Memory B cell (primary cell): ENCODE results near the gene SELENON.
"Not testable (repeated sequence)": the region's sequence is repeated elsewhere in the genome, so short reads cannot be mapped to it uniquely, and the experiment has no call there.

ENCODE experiments used
- ATAC-seq: fragments of 150-1000 bp; cut with Tn5 transposase; 2 replicates; pipeline ENCODE4 v1.10.0; 2021; ENCODE audit warnings: low read depth, mild to moderate bottlenecking, moderate library complexity
- DNase-seq, 2 donors: peaks; one replicate each; pipeline ENCODE4 v3.0.0; 2022; ENCODE audit warnings: low spot score in 2 of 2
- H3K27ac Mint-ChIP-seq: one replicate; pipeline ENCODE4 v1.8.0; 2022; ENCODE audit warnings: mild to moderate bottlenecking, moderate library complexity, mixed read lengths
- H3K27me3 Mint-ChIP-seq: one replicate; pipeline ENCODE4 v1.8.0; 2022; ENCODE audit warnings: mixed read lengths
- H3K36me3 Mint-ChIP-seq: one replicate; pipeline ENCODE4 v1.8.0; 2022; ENCODE audit warnings: mild to moderate bottlenecking, mixed read lengths
- H3K4me1 Mint-ChIP-seq: one replicate; pipeline ENCODE4 v1.8.0; 2022; ENCODE audit warnings: mixed read lengths
- H3K4me3 Mint-ChIP-seq: one replicate; pipeline ENCODE4 v1.8.0; 2022; ENCODE audit warnings: mild to moderate bottlenecking, moderate library complexity, mixed read lengths
- H3K9me3 Mint-ChIP-seq: one replicate; pipeline ENCODE4 v1.8.0; 2022; ENCODE audit warnings: mixed read lengths

SELENON gene

GRCh38 chr1:25833158-25833557 is 33.2 kb downstream of the SELENON start:
- no peaks in the 10 kb centered on the region for H3K27me3 Mint-ChIP-seq
- no peak overlapping the region for H3K4me3 Mint-ChIP-seq
- no peaks in the 10 kb centered on the region for H3K9me3 Mint-ChIP-seq
- H3K36me3 Mint-ChIP-seq = peaks cover 17% of the 10 kb centered on the region
- no peaks in the 10 kb centered on the region for H3K4me1 Mint-ChIP-seq
- H3K27ac Mint-ChIP-seq = no peak overlapping the region
- no peak for DNase-seq
- ATAC-seq = no peak

DNA sequence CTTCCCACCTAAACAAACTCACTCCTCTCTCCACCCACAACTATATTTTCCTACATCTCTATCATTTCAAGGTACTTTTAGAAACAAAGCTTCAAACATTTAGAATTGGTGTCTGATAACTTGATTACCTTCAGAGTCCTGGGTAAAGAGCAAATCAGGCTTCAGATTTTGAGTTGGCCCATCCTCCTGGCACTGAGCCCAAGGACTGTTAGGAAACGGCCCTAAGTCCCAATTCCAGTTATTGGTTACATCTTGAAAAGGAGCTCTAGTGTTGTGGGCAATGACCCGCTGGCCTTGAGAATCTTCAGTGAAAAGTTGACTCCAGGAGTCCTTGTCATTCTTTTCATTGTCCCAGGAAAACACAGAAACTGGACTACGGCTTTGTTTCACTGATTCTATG is 34.9 kb downstream of the SELENON start:
- Mint-ChIP-seq H3K4me1 (no peaks in the 10 kb centered on the region), H3K27me3 (no peaks in the 10 kb centered on the region), H3K36me3 (peaks cover 10% of the 10 kb centered on the region), H3K27ac (no peak overlapping the region), H3K4me3 (no peak overlapping the region), H3K9me3 (peaks cover 1% of the 10 kb centered on the region)
- DNase-seq (no peak), ATAC-seq (no peak)

GRCh38 chr1:25836695-25837094 is 36.7 kb downstream of the SELENON start:
- Mint-ChIP-seq H3K36me3 (peaks cover 3% of the 10 kb centered on the region), H3K27ac (no peak overlapping the region), H3K27me3 (no peaks in the 10 kb centered on the region), H3K4me1 (no peaks in the 10 kb centered on the region), H3K9me3 (peaks cover 4% of the 10 kb centered on the region), H3K4me3 (no peak overlapping the region)
- DNase-seq = no peak
- no peak for ATAC-seq

DNA sequence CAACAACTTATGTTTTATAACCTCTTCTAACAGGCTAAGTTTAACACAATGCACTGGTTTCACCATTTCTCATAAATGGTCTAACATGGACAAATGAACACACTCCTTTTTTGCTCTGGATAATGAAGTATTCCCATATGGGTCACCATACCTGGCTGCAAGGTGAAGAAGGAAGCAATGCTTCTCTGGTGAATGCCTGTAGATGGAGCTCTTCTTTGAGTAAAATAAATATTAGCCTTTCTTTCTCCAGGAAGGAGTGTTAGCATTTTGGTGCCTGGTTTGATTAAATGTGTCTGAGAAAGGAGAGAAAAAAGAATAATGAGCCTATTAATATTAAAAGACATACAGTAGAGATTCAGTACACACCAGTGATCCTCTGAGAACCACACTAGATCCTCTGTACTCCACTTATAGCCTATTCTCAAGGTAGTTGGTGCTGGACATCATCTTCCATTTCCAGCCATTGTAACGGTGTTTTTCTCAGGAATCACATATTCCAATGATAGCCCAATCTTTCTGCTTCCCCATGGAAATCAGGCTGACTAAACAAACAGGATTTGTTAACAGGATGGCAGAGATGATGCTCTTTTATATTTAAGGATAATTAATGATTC is 37.4 kb downstream of the SELENON start:
- H3K4me3 Mint-ChIP-seq = no peak overlapping the region
- DNase-seq = no peak
- H3K27ac Mint-ChIP-seq = no peak overlapping the region

DNA sequence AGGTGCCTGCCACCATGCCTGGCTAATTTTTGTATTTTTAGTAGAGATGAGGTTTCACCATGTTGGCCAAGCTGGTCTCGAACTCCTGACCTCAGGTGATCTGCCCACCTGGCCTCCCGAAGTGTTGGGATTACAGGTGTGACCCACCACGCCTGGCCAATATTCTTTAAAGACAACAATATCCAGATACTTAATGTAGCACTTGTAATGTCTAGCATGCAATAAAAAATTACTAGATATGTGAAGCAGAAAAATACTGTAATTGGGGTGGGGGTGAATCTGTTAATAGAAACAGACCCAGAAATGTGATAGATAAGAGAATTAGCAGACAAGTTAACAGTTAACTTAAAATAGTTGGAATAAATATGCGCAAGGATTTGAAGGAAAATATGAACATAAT is 39.8 kb downstream of the SELENON start:
- not testable (repeated sequence) for H3K9me3 Mint-ChIP-seq, ATAC-seq, H3K4me3 Mint-ChIP-seq, H3K4me1 Mint-ChIP-seq, H3K36me3 Mint-ChIP-seq, DNase-seq, H3K27me3 Mint-ChIP-seq, H3K27ac Mint-ChIP-seq

More for the DNA sequence above, 37.4 kb downstream of the SELENON start:
- no peaks in the 10 kb centered on the region for H3K27me3 Mint-ChIP-seq
- peaks cover 3% of the 10 kb centered on the region for H3K36me3 Mint-ChIP-seq
- peaks cover 4% of the 10 kb centered on the region for H3K9me3 Mint-ChIP-seq
- H3K4me1 Mint-ChIP-seq = no peaks in the 10 kb centered on the region
- ATAC-seq = no peak

DNA sequence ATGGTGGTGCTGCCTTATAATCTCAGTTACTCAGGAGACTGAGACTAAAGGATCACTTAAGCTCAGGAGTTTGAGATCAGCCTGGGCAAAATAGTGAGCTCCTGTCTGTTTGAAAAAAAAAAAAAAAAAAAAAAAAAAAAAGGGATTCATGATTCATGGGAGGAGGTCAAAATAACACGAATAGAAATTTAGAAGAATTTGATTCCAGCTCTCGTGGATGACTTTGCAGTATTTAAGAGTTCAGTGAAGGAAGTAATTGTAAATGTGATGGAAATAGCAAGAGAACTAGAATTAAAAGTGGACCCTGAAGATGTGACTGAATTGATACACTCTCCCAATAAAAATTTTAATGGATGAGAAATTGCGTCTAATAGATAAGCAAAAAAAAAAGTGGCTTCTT is 43.5 kb downstream of the SELENON start:
- ATAC-seq (no peak), DNase-seq (no peak)
- H3K4me1 Mint-ChIP-seq = peaks cover 8% of the 10 kb centered on the region
- no peak overlapping the region for H3K27ac Mint-ChIP-seq
- H3K27me3 Mint-ChIP-seq = no peaks in the 10 kb centered on the region
- no peaks in the 10 kb centered on the region for H3K36me3 Mint-ChIP-seq
- H3K9me3 Mint-ChIP-seq = peaks cover 4% of the 10 kb centered on the region
- H3K4me3 Mint-ChIP-seq = no peak overlapping the region

DNA sequence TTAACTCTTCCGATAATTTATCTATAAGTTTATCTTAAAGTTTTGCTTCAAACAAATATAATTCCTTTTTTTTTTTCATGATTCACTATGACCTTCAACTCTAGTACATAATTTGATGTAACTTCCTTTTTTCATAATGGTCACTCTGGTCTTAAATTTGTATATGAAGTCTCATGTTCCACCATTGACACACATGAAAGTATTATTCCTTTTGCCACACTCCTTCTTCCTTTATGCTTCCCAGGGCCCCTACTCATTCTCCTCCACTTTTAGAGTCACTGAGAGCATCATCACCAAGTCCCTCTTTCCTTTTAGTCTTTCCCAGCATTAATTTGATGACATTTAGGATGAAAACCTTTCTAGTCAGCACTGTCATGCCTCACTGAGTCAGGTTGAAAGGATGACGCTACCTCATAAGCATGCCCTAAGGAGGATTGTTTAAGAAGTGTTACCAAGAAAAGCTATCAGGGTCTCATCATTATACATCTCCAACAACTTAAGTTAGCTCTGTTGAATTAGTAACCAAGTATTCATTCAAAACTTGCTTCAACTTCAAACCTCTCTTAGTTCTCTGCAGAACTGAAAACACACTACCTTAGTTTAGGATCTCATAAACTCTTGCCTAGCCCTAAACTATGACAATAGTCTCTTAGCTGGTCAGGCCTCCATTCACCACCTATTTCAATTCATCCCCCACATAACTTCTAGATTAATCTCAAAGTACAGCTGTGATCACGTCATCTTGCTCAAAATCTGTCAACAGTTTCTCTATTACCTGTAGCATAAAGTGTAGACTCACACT is 44.7 kb downstream of the SELENON start:
- no peak overlapping the region for H3K27ac Mint-ChIP-seq
- no peak for DNase-seq

DNA sequence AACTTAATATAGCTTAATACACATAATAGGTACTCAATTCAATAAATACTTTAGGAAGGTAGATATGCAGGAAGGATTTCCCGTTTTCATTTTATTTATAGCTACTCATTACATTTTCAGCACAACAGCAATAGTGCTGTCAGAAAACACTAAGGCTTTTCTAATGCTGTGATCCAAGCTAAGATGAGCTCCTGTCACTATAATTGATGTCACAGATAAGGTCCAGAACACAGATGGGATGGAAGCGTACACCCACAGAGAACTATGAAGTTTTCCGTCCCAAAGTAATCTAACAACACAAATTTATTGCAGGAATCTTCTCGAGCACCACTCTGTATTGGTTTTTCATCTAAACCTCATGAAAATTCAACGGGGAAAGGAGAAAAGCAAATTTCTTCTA is 45.7 kb downstream of the SELENON start:
- H3K4me3 Mint-ChIP-seq = no peak overlapping the region
- H3K27me3 Mint-ChIP-seq = no peaks in the 10 kb centered on the region
- H3K4me1 Mint-ChIP-seq = peaks cover 8% of the 10 kb centered on the region
- no peaks in the 10 kb centered on the region for H3K9me3 Mint-ChIP-seq
- ATAC-seq = no peak
- no peaks in the 10 kb centered on the region for H3K36me3 Mint-ChIP-seq
- no peak for DNase-seq
- H3K27ac Mint-ChIP-seq = no peak overlapping the region

More for the DNA sequence above, 44.7 kb downstream of the SELENON start:
- ATAC-seq = no peak
- H3K36me3 Mint-ChIP-seq = no peaks in the 10 kb centered on the region
- H3K4me3 Mint-ChIP-seq = no peak overlapping the region
- H3K9me3 Mint-ChIP-seq = peaks cover 4% of the 10 kb centered on the region
- no peaks in the 10 kb centered on the region for H3K27me3 Mint-ChIP-seq
- H3K4me1 Mint-ChIP-seq = peaks cover 8% of the 10 kb centered on the region

DNA sequence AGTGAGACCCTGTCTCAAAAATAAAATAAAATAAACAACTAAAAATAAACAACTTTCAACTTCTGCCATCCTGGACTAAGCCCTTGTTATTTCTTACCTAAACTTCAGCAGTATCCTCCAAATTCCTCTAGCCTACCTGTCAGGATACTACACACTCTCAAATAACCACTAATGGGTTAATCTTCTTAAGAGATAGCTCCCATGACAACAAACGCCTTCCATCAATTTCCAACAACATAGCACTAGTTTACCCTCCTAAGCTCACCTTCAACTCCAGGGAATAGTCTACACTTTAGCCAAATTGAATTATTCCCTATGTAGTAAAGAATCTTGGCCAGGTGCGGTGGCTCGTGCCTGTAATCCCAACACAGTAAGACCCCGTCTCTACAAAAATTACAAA is 47.9 kb downstream of the SELENON start:
- Mint-ChIP-seq H3K27ac (no peak overlapping the region), H3K9me3 (peaks cover 3% of the 10 kb centered on the region), H3K4me3 (no peak overlapping the region), H3K27me3 (no peaks in the 10 kb centered on the region), H3K36me3 (no peaks in the 10 kb centered on the region), H3K4me1 (peaks cover 8% of the 10 kb centered on the region)
- no peak for ATAC-seq
- no peak for DNase-seq

DNA sequence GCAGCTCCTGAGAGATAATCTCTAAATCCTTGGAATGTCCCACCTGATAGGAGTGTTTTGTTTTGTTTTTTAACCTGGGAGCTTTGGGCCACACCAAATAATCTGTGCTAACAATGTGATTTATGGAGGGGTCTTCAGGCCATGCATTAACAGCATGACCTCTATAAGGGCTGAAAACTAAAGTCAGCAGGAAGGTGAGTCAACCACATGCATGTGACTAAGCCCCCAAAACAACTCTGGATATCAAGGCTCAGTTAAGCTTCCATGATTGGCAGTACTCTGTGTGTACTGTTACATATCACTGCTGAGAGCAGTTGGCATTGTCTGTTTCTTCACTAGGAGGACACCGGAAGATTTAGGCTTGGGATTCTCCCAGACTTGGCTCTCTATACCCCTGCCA is 48.5 kb downstream of the SELENON start:
- Mint-ChIP-seq H3K27ac (no peak overlapping the region), H3K4me1 (peaks cover 8% of the 10 kb centered on the region), H3K9me3 (peaks cover 3% of the 10 kb centered on the region), H3K36me3 (no peaks in the 10 kb centered on the region), H3K27me3 (no peaks in the 10 kb centered on the region), H3K4me3 (no peak overlapping the region)
- DNase-seq = no peak
- ATAC-seq = no peak

- DNase-seq (no peak), ATAC-seq (no peak)
- no peak overlapping the region for H3K4me3 Mint-ChIP-seq
Observed at GRCh38 chr1:25854554-25854953, 54.6 kb downstream of the SELENON start.

GRCh38 chr1:25856856-25857255 is 56.9 kb downstream of the SELENON start:
- Mint-ChIP-seq H3K9me3 (no peaks in the 10 kb centered on the region), H3K4me3 (no peak overlapping the region), H3K4me1 (peaks cover 13% of the 10 kb centered on the region), H3K36me3 (no peaks in the 10 kb centered on the region), H3K27ac (no peak overlapping the region), H3K27me3 (peaks cover 1% of the 10 kb centered on the region)
- DNase-seq (no peak), ATAC-seq (no peak)

More at GRCh38 chr1:25854554-25854953, 54.6 kb downstream of the SELENON start:
- H3K36me3 Mint-ChIP-seq = no peaks in the 10 kb centered on the region
- H3K27ac Mint-ChIP-seq = no peak overlapping the region
- peaks cover 9% of the 10 kb centered on the region for H3K4me1 Mint-ChIP-seq
- peaks cover 1% of the 10 kb centered on the region for H3K27me3 Mint-ChIP-seq
- H3K9me3 Mint-ChIP-seq = peaks cover 3% of the 10 kb centered on the region

DNA sequence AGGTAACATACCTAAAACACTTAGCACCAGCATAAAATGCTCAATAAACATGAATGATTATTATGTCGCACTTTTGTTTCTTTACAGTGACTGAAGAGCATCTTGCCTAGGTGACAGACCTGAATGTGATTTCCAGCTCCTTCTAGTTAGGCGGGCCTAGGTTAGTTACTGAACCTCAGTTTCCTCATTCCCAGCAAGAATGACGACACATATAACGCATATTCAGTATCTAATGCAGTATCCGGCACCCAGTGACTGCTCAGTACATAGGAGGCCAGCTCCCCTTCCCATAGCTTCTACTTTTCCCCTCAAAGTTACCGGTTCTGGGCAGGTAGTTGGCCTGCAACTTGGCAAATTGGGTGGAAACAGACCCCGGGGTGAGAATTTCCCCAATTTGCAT is 58.5 kb downstream of the SELENON start:
- peak overlapping the region; percentile 89 for H3K4me3 Mint-ChIP-seq
- H3K27ac Mint-ChIP-seq = no peak overlapping the region
- peaks cover 7% of the 10 kb centered on the region for H3K36me3 Mint-ChIP-seq
- ATAC-seq = no peak
- no peaks in the 10 kb centered on the region for H3K9me3 Mint-ChIP-seq
- H3K27me3 Mint-ChIP-seq = peaks cover 1% of the 10 kb centered on the region
- no peak for DNase-seq
- peaks cover 13% of the 10 kb centered on the region for H3K4me1 Mint-ChIP-seq

- peak; percentile 85 to 86 for DNase-seq
- peak within 1 kb of the TSS; percentile 89 for H3K4me3 Mint-ChIP-seq
- peaks cover 13% of the 10 kb centered on the region for H3K4me1 Mint-ChIP-seq
- peaks cover 1% of the 10 kb centered on the region for H3K27me3 Mint-ChIP-seq
- H3K27ac Mint-ChIP-seq = peak within 1 kb of the TSS; percentile 92
- H3K36me3 Mint-ChIP-seq = peaks cover 7% of the 10 kb centered on the region
- no peaks in the 10 kb centered on the region for H3K9me3 Mint-ChIP-seq
- ATAC-seq = peak; percentile 95
Observed at GRCh38 chr1:25858906-25859789, 59.2 kb downstream of the SELENON start, which contains the start of gene AUNIP. AUNIP (minus strand) TSS chr1:25859457; CDS start chr1:25859357, 100 bp downstream.
